PC-9 (cell line): Measurements from ENCODE around the gene BICRAL. TPM values are rescaled to one million over a fixed set of nuclear protein-coding genes. Genes with fewer than 3 reads are reported as not detected.
"Not testable (repeated sequence)": the region's sequence is repeated elsewhere in the genome, so short reads cannot be mapped to it uniquely, and the experiment has no call there.

Experiments
- BruUV-seq: library from RNA; stranded (reverse); fragments of 400-500 nt; replicated peaks from 2 replicates; lab custom pipeline; 2021; lab: Mats Ljungman, UMichigan
- CTCF ChIA-PET: fragments of 300-600 bp; sonication (Branson Sonifier 250); formaldehyde crosslinking; loops from one replicate; lab custom pipeline; 2022; ENCODE audit warnings: antibody characterized with exemption; lab: Charles Lee
- POLR2A ChIA-PET: fragments of 300-600 bp; sonication (Branson Sonifier 250); formaldehyde crosslinking; loops from one replicate; lab custom pipeline; 2022; ENCODE audit warnings: antibody characterized with exemption; ENCODE audit not compliant: unreplicated experiment; lab: Charles Lee
- DNase-seq, 2 experiments: peaks; one replicate each; pipeline versions ENCODE4 v3.0.0 to v3.0.0-alpha.2; 2015 to 2022; ENCODE audit warnings: mixed read lengths in 1 of 2
- H2AFZ ChIP-seq: fragments of 200-600 bp; sonication (generic); 2 replicates; pipeline ENCODE4 v1.8.1; 2017; ENCODE audit warnings: antibody characterized with exemption
- H3F3A ChIP-seq: fragments of 200-600 bp; sonication (generic); 2 replicates; pipeline ENCODE4 v1.8.1; 2017; ENCODE audit warnings: antibody characterized with exemption, mild to moderate bottlenecking, low read depth; ENCODE audit not compliant: insufficient read depth
- H3K27ac ChIP-seq: fragments of 200-600 bp; sonication (generic); 2 replicates; pipeline ENCODE4 v1.6.1; 2016; ENCODE audit warnings: mixed run types
- H3K27me3 ChIP-seq: fragments of 200-600 bp; sonication (generic); 2 replicates; pipeline ENCODE4 v1.6.1; 2016; ENCODE audit warnings: low read depth, mixed run types; ENCODE audit not compliant: insufficient read depth
- H3K36me3 ChIP-seq: fragments of 200-600 bp; sonication (generic); 2 replicates; pipeline ENCODE4 v1.6.1; 2016; ENCODE audit warnings: low read depth, mixed run types
- H3K4me1 ChIP-seq: fragments of 200-600 bp; sonication (generic); replicated peaks from 2 replicates; pipeline ENCODE4 v1.6.1; 2016; ENCODE audit warnings: mixed run types; ENCODE audit not compliant: insufficient read depth
- H3K4me2 ChIP-seq: fragments of 200-600 bp; sonication (generic); 2 replicates; pipeline ENCODE4 v1.6.1; 2017; ENCODE audit warnings: mixed run types
- H3K4me3 ChIP-seq: fragments of 200-600 bp; sonication (generic); 2 replicates; pipeline ENCODE4 v1.6.1; 2016; ENCODE audit warnings: mixed run types
- H3K79me2 ChIP-seq: fragments of 200-600 bp; sonication (generic); 2 replicates; pipeline ENCODE4 v1.6.1; 2017; ENCODE audit warnings: low read depth, mixed run types
- H3K9me2 ChIP-seq: fragments of 200-600 bp; sonication (generic); 2 replicates; pipeline ENCODE4 v1.8.1; 2017; ENCODE audit warnings: mild to moderate bottlenecking; ENCODE audit not compliant: insufficient read depth
- H3K9me3 ChIP-seq: fragments of 200-600 bp; sonication (generic); 2 replicates; pipeline ENCODE4 v1.8.1; 2016; ENCODE audit warnings: low read depth; ENCODE audit not compliant: insufficient read depth
- H4K20me1 ChIP-seq: fragments of 200-600 bp; sonication (generic); 2 replicates; pipeline ENCODE4 v1.8.1; 2017; ENCODE audit not compliant: insufficient read depth
- EZH2 ChIP-seq: fragments of 200-600 bp; sonication (generic); IDR thresholded peaks from 2 replicates; pipeline ENCODE4 v1.8.0; 2017; ENCODE audit warnings: antibody characterized with exemption, low read depth
- intact Hi-C: fragments of 100-400 bp; cut with micrococcal nuclease; formaldehyde crosslinking; loops from one replicate; pipeline ENCODE4 v1.10.0; 2022; ENCODE audit not compliant: unreplicated experiment
- total RNA-seq: library from RNA; stranded (reverse); gene quantifications from 2 replicates; pipeline ENCODE4 v1.2.3, GENCODE V29; 2021
- TF ChIP-seq, protein P1 (sequence below): fragments of 200-600 bp; sonication (generic); conservative IDR thresholded peaks from 2 replicates; pipeline ENCODE4 v1.6.1; 2017; ENCODE audit warnings: mixed run types, antibody characterized with exemption, mild to moderate bottlenecking, moderate library complexity

Gene BICRAL
- total RNA-seq, 1 experiment from 2014 or later, result 12.9 TPM

DNA sequence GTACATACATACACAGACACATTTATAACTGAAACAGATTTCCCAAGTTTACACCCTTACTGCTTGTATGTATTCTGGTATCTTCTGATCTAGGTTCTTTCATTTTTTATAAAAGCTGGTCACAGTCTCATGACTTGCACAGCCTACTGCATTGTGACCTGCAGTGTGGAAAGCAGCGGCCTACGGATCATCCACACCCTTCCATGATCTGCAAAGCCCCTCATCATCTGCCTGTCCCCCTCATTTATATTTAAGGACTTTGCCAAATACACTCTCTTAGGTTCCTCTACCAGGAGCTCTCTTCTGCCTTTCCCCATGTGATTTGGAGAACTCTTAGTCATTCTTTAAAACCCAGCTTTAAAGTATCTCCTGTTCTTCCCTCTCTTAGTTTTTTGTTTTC is 12.0 kb upstream of the BICRAL start:
- peaks cover 19% of the 10 kb centered on the region for H3K4me1 ChIP-seq
- no peak overlapping the region for H2AFZ ChIP-seq
- no TSS peak for BruUV-seq
- H3K9me3 ChIP-seq, result no peaks in the 10 kb centered on the region; the same call in 1 of the 2 replicates
- no peak for DNase-seq
- H3K36me3 ChIP-seq, result no peaks in the 10 kb centered on the region
- no peaks in the 10 kb centered on the region for H3K9me2 ChIP-seq
- ChIA-PET POLR2A (no interaction called here), CTCF (no interaction called here)
- no peak overlapping the region for H3K27ac ChIP-seq
- intact Hi-C loops, result no loop called here
- no peaks in the 10 kb centered on the region for H3K27me3 ChIP-seq
- H3K79me2 ChIP-seq, result no peaks in the 10 kb centered on the region
- peaks cover 25% of the 10 kb centered on the region for H3F3A ChIP-seq
- no peaks in the 10 kb centered on the region for H4K20me1 ChIP-seq
- H3K4me3 ChIP-seq, result no peak overlapping the region
- no peak for TF ChIP-seq EZH2
- TF ChIP-seq, protein P1, sequence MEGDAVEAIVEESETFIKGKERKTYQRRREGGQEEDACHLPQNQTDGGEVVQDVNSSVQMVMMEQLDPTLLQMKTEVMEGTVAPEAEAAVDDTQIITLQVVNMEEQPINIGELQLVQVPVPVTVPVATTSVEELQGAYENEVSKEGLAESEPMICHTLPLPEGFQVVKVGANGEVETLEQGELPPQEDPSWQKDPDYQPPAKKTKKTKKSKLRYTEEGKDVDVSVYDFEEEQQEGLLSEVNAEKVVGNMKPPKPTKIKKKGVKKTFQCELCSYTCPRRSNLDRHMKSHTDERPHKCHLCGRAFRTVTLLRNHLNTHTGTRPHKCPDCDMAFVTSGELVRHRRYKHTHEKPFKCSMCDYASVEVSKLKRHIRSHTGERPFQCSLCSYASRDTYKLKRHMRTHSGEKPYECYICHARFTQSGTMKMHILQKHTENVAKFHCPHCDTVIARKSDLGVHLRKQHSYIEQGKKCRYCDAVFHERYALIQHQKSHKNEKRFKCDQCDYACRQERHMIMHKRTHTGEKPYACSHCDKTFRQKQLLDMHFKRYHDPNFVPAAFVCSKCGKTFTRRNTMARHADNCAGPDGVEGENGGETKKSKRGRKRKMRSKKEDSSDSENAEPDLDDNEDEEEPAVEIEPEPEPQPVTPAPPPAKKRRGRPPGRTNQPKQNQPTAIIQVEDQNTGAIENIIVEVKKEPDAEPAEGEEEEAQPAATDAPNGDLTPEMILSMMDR, result no peak
- H3K4me2 ChIP-seq, result no peak overlapping the region

DNA sequence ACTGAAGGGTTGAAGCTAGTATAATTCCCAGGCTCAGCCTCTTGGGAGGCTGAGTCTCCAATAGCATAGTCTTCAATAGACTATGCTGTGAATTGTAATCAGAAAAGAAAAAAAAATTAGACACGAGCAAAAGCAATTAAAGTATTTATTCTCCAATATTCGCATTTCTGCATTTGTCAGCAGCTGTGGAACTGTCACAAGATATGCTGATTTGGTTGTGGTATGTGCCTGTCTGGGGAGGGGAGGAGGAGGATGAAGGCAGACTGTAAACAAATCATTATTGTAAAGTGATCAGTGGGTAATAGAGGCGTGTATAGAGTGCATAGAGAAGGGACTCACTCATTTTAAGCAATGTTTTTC is 10.1 kb upstream of the BICRAL start:
- DNase-seq, result no peak
- no peak overlapping the region for H2AFZ ChIP-seq
- no peaks in the 10 kb centered on the region for H3K27me3 ChIP-seq
- no peaks in the 10 kb centered on the region for H3K36me3 ChIP-seq
- no peaks in the 10 kb centered on the region for H3K79me2 ChIP-seq
- H3F3A ChIP-seq, result peaks cover 7% of the 10 kb centered on the region
- CTCF ChIA-PET, result no interaction called here
- H3K9me3 ChIP-seq, result no peaks in the 10 kb centered on the region; the same call in 1 of the 2 replicates
- H3K4me2 ChIP-seq, result no peak overlapping the region
- POLR2A ChIA-PET, result no interaction called here
- intact Hi-C loops, result no loop called here
- no TSS peak for BruUV-seq
- no peaks in the 10 kb centered on the region for H4K20me1 ChIP-seq
- no peaks in the 10 kb centered on the region for H3K9me2 ChIP-seq
- TF ChIP-seq, protein P1, result no peak
- no peak for TF ChIP-seq EZH2
- H3K4me1 ChIP-seq, result 0 out of 2 replicates have a peak, but pooled peaks cover under 1% of the 10 kb centered on the region
- no peak overlapping the region for H3K27ac ChIP-seq
- H3K4me3 ChIP-seq, result no peak overlapping the region

DNA sequence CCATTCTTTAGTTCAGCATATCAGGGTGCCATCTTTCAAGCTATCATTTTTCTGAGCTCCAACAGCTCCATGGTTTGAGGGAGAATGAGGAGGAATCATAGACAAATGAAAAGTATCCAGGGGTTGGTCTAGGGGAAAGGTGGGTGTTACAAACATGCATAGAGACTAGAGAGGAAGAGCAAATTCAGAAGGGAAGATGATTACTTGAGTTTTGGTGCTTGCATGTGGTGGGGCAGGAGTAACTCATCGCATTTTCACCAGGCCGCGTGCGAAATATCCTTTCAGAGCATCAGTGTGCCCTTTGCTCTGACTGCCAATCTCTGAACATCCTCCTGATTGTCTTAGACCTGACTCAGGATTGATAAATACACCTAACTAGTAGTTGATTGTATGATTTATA is 7.7 kb upstream of the BICRAL start:
- no peaks in the 10 kb centered on the region; the same call in 1 of the 2 replicates for H3K9me3 ChIP-seq
- peaks cover 7% of the 10 kb centered on the region for H3K4me1 ChIP-seq
- no TSS peak for BruUV-seq
- no peaks in the 10 kb centered on the region for H3K27me3 ChIP-seq
- no peak overlapping the region for H3K4me3 ChIP-seq
- H3K4me2 ChIP-seq, result no peak overlapping the region
- TF ChIP-seq EZH2, result no peak
- TF ChIP-seq, protein P1, result no peak
- peaks cover 13% of the 10 kb centered on the region for H3F3A ChIP-seq
- ChIA-PET POLR2A (no interaction called here), CTCF (no interaction called here)
- no peaks in the 10 kb centered on the region for H3K36me3 ChIP-seq
- peak overlapping the region; percentile 32; the same call in 1 of the 2 replicates for H3K27ac ChIP-seq
- DNase-seq, result no peak
- no peaks in the 10 kb centered on the region for H4K20me1 ChIP-seq
- intact Hi-C loops, result no loop called here
- no peaks in the 10 kb centered on the region for H3K9me2 ChIP-seq
- H3K79me2 ChIP-seq, result no peaks in the 10 kb centered on the region
- no peak overlapping the region for H2AFZ ChIP-seq

DNA sequence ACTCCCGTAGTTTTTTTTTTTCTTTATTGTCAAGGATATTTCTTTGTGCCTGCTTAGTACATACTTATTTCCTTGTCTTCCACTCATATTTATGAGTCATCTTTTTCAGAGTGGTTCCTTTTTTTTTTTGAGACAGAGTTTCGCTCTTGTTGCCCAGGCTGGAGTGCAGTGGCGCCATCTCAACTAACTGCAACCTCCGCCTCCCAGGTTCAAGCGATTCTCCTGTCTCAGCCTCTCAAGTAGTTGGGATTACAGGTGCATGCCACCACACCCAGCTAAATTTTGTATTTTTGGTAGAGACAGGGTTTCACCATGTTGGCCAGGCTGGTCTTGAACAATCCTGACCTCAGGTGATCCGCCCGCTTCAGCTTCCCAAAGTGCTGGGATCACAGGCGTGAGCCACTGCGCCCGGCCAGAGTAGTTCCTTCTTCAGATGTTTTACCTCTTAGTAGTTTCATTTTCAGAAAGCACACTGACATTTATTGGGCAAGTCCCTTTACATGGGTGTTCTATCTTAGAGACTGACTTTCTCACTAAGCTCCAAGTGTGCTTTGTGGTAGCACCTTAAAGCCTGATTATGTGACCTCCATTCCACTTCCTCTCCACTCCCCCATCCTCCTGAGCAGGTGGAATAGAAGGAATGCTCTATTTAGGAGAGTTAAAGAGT is 6.9 kb upstream of the BICRAL start:
- H3K36me3 ChIP-seq, DNase-seq, H3K9me3 ChIP-seq, H3K4me3 ChIP-seq, H3K9me2 ChIP-seq, H4K20me1 ChIP-seq, H3K79me2 ChIP-seq, BruUV-seq, intact Hi-C loops, H3K27me3 ChIP-seq, H3K4me2 ChIP-seq, H2AFZ ChIP-seq, CTCF ChIA-PET: not testable (repeated sequence)
- H3K27ac ChIP-seq, result peak overlapping the region; percentile 32; the same call in 1 of the 2 replicates
- H3F3A ChIP-seq, result peaks cover 20% of the 10 kb centered on the region
- POLR2A ChIA-PET, result interaction anchor here (0.7 kb wide), 1 partner anchor 29 kb away, joined by 7 read pairs; the partner anchor contains the start of gene TBCC
- H3K4me1 ChIP-seq, result peaks cover 14% of the 10 kb centered on the region
